BE2C (cell line): Measurements from ENCODE around the gene DNAH10.

Experiments
- DNase-seq: peaks from one replicate; pipeline ENCODE4 v3.0.0-alpha.2; 2020
- H3K27me3 ChIP-seq: fragments of 250-450 bp; sonication (Bioruptor Pico); 2 replicates; pipeline ENCODE4 v1.5.1; 2020; ENCODE audit warnings: mild to moderate bottlenecking
- H3K36me3 ChIP-seq: fragments of 250-450 bp; sonication (Bioruptor Pico); 2 replicates; pipeline ENCODE4 v1.5.1; 2020; ENCODE audit warnings: mild to moderate bottlenecking
- H3K4me1 ChIP-seq: fragments of 250-450 bp; sonication (Bioruptor Pico); 2 replicates; pipeline ENCODE4 v1.5.1; 2020
- H3K4me3 ChIP-seq: 2 replicates; pipeline ENCODE4 v1.5.1; 2011; ENCODE audit warnings: low read depth, low read length
- H3K9me3 ChIP-seq: fragments of 250-450 bp; sonication (Bioruptor Pico); 2 replicates; pipeline ENCODE4 v1.5.1; 2020
- CTCF ChIP-seq: IDR thresholded peaks from 2 replicates; pipeline ENCODE4 v1.5.1; 2012; ENCODE audit warnings: mild to moderate bottlenecking, low read depth, low read length

The DNAH10 gene

DNA sequence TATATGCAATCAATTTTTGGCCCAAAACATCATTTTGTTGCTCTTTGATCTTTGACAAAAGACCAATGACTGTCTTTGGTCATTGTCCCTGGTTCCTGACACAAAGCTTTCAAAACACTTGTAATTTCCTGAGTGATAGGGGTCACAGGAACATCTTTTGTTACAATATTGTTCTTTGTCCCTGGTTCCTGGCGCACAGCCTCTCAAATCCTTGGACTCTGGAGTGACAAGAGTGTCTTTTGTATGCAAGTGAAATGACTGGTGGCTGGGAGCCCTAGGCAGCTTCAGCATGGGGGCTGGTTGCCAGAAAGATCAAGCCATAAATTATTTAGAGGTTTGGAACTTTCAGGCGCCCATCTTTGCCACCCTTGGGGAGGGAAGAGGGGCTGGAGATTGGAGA, 53.9 kb downstream of the DNAH10 start:
- TF ChIP-seq CTCF, result no peak
- no peak for DNase-seq
- no peak overlapping the region for H3K4me3 ChIP-seq
- no peaks in the 10 kb centered on the region for H3K4me1 ChIP-seq
- H3K9me3 ChIP-seq, result no peaks in the 10 kb centered on the region
- no peaks in the 10 kb centered on the region for H3K27me3 ChIP-seq
- H3K36me3 ChIP-seq, result no peaks in the 10 kb centered on the region

DNA sequence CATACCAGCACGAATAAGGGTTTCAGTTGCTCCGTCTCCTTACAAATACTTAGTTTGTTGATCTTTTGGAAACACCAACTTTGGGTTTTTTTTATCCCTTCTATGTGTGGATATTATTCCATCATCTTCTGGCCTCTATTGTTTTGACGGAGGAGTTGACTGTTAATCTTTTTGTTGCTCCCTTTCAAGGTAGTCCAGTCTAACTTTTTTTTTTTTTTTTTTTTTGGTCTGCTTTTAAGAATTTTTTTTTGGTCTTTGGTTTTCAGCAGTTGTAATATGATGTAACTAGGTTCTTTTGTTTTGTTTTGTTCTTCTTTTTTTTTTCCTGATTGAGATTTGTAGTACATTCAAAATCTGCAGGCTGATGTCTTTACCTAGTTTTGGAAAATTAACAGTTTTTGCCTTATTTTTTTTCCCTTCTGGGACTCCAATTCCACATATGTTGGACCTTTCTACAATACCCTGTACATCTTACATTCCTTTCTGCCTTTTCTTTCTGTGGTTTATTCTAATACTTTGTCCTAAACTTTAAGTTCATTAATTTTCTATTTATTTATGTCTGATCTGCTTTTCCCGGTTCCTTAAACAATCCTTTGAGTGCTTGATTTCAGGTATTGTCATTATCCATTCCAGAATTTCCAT, 54.9 kb downstream of the DNAH10 start:
- Histone ChIP-seq H3K36me3 (no peaks in the 10 kb centered on the region), H3K9me3 (no peaks in the 10 kb centered on the region), H3K27me3 (no peaks in the 10 kb centered on the region), H3K4me3 (no peak overlapping the region), H3K4me1 (no peaks in the 10 kb centered on the region)
- DNase-seq, result no peak
- TF ChIP-seq CTCF, result no peak

GRCh38 chr12:123822804-123823203, 60.7 kb downstream of the DNAH10 start:
- no peaks in the 10 kb centered on the region for H3K9me3 ChIP-seq
- H3K27me3 ChIP-seq, result no peaks in the 10 kb centered on the region
- no peak for DNase-seq
- H3K36me3 ChIP-seq, result no peaks in the 10 kb centered on the region
- no peak for TF ChIP-seq CTCF
- H3K4me3 ChIP-seq, result no peak overlapping the region
- H3K4me1 ChIP-seq, result no peaks in the 10 kb centered on the region

- DNase-seq, result no peak
- Histone ChIP-seq H3K9me3 (peaks cover 7% of the 10 kb centered on the region), H3K27me3 (no peaks in the 10 kb centered on the region), H3K36me3 (no peaks in the 10 kb centered on the region), H3K4me1 (no peaks in the 10 kb centered on the region), H3K4me3 (no peak overlapping the region)
- TF ChIP-seq CTCF, result no peak
Observed at GRCh38 chr12:123828120-123828519, 66.0 kb downstream of the DNAH10 start.

DNA sequence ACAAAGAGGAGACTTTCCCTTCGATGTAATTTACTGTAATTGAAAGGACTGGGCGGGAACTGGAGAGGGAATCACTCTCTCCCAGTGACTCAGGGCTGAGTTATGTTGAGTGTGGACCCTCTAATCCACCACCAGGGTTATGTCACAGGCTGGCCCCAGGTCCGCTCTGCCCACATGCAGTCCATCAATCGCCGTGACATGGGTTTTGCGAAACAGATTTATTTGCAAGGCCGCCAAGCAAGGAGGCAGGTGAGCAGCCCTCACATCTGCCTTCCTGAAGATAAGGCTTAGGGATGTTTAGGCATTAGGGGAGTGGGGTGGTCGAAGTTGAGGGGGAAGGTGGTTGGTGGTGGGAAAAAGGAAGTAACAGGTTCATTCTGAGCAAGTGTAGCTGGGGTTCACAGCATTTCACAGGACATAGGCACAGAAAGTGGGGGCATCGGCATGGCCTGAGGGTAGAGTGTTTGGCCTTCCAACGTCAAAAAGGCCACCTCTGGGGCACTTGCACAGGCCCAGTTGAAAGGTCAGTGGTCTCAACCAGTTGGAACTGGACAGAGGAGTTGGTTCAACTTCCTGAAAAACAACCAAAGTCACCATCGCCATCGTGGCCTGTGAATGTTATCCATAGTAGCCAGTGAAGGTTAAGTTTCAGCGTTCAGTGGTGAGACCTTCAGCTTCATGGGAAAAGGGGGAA, 66.9 kb downstream of the DNAH10 start:
- Histone ChIP-seq H3K36me3 (no peaks in the 10 kb centered on the region), H3K4me3 (no peak overlapping the region), H3K9me3 (peaks cover 7% of the 10 kb centered on the region), H3K4me1 (no peaks in the 10 kb centered on the region), H3K27me3 (no peaks in the 10 kb centered on the region)
- no peak for DNase-seq
- no peak for TF ChIP-seq CTCF

GRCh38 chr12:123829561-123829960, 67.5 kb downstream of the DNAH10 start:
- Histone ChIP-seq H3K4me1 (no peaks in the 10 kb centered on the region), H3K36me3 (no peaks in the 10 kb centered on the region), H3K27me3 (no peaks in the 10 kb centered on the region), H3K4me3 (no peak overlapping the region), H3K9me3 (peaks cover 7% of the 10 kb centered on the region)
- no peak for DNase-seq
- TF ChIP-seq CTCF, result no peak
